Tibial nerve (tissue), 4 donors: ENCODE data around the gene CARNS1.

Source experiments
- EP300 ChIP-seq, 2 donors: sonication (generic); formaldehyde crosslinking; IDR thresholded peaks; one replicate each; pipeline ENCODE4 v1.6.1; 2017; ENCODE audit warnings: antibody characterized with exemption in 2 of 2, mild to moderate bottlenecking in 1 of 2
- POLR2A ChIP-seq, 2 donors: fragments of 450-650 bp; IDR thresholded peaks; one replicate each; pipeline ENCODE4 v1.6.1; 2017; ENCODE audit warnings: antibody characterized with exemption in 2 of 2, mild to moderate bottlenecking in 2 of 2, moderate library complexity in 2 of 2
- TF ChIP-seq, protein P1 (sequence below), 5 experiments: fragments of 200-600 bp in 3 of 5; fragments of 450-650 bp in 2 of 5; sonication (generic) in 3 of 5; IDR thresholded peaks; one replicate each; pipeline ENCODE4 v1.5.1; 2016 to 2019; ENCODE audit warnings: antibody characterized with exemption in 5 of 5, mild to moderate bottlenecking in 3 of 5, moderate library complexity in 2 of 5

DNA sequence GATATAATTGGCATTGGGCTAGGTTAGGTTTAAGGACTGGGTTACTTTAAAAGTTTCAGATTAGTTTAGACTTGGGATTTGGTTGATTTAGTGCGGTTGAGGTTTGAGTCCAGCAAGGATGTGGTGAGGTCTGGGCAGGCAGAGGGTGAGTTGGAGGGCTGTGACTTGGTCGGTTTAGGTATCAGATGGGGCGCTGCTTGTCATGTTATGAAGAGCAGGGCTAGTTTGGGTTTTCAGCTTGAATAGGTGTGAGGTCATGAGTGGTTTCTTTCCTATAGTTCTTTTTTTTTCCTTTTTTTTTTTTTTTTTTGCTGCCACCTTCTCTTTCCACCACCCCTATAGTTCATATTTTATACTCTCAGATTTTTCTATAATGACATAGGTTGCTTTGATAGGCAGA, 46.9 kb upstream of the CARNS1 start:
- no peak for TF ChIP-seq POLR2A (IDR thresholded peaks at IDR 0.05)
- no peak for TF ChIP-seq EP300 (IDR thresholded peaks at IDR 0.05)
- TF ChIP-seq, protein P1, sequence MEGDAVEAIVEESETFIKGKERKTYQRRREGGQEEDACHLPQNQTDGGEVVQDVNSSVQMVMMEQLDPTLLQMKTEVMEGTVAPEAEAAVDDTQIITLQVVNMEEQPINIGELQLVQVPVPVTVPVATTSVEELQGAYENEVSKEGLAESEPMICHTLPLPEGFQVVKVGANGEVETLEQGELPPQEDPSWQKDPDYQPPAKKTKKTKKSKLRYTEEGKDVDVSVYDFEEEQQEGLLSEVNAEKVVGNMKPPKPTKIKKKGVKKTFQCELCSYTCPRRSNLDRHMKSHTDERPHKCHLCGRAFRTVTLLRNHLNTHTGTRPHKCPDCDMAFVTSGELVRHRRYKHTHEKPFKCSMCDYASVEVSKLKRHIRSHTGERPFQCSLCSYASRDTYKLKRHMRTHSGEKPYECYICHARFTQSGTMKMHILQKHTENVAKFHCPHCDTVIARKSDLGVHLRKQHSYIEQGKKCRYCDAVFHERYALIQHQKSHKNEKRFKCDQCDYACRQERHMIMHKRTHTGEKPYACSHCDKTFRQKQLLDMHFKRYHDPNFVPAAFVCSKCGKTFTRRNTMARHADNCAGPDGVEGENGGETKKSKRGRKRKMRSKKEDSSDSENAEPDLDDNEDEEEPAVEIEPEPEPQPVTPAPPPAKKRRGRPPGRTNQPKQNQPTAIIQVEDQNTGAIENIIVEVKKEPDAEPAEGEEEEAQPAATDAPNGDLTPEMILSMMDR (IDR thresholded peaks at IDR 0.05) = no peak
